ENCODE data around the gene SLC25A40. TPM values are rescaled to one million over a fixed set of nuclear protein-coding genes. Genes with fewer than 3 reads are reported as not detected.

Gene SLC25A40, protein sequence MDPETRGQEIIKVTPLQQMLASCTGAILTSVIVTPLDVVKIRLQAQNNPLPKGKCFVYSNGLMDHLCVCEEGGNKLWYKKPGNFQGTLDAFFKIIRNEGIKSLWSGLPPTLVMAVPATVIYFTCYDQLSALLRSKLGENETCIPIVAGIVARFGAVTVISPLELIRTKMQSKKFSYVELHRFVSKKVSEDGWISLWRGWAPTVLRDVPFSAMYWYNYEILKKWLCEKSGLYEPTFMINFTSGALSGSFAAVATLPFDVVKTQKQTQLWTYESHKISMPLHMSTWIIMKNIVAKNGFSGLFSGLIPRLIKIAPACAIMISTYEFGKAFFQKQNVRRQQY
- total RNA-seq, result 3.9 and 5.2 TPM in 2 replicates

GRCh38 chr7:87876040-87876868 is at the start of gene SLC25A40, which contains the start of gene DBF4:
TSS of gene SLC25A40 (minus strand) at chr7:87876360. CDS start at chr7:87858727, 17,633 bp downstream.
TSS of gene DBF4 (plus strand) at chr7:87876493. CDS start at chr7:87876733, 240 bp downstream.

Other genes starting within 250 kb of the SLC25A40 start
- gene RUNDC3B, start 248.0 kb downstream of the SLC25A40 start, total RNA-seq, result under 0.01 and 0.28 TPM in 2 replicates
- gene DBF4, start 133 bp upstream of the SLC25A40 start, total RNA-seq, result 5.6 and 29.1 TPM in 2 replicates
- gene ADAM22, start 57.9 kb upstream of the SLC25A40 start, total RNA-seq, result 0.28 and 0.58 TPM in 2 replicates